H1 (cell line): ENCODE results near the gene TP63.

Experiments
- CREB1 ChIP-seq: IDR thresholded peaks from 2 replicates; pipeline ENCODE4 v1.6.1; 2012; ENCODE audit warnings: inconsistent platforms
- CTCF ChIP-seq, 3 experiments: IDR thresholded peaks; 1 replicate in 2 of 3; 2 replicates in 1 of 3; pipeline versions ENCODE4 v1.5.1 to v1.6.1; 2011; ENCODE audit warnings: low read length in 3 of 3, mild to moderate bottlenecking in 3 of 3, inconsistent platforms in 2 of 3, low read depth in 1 of 3, moderate library complexity in 1 of 3; ENCODE audit not compliant: insufficient read depth in 1 of 3; ENCODE audit errors: control extremely low read depth in 1 of 3
- EP300 ChIP-seq, 2 experiments: IDR thresholded peaks; 1 replicate in 1 of 2; 2 replicates in 1 of 2; pipeline ENCODE4 v1.6.1; 2011 to 2012; ENCODE audit warnings: low read depth in 2 of 2, low read length in 2 of 2, mild to moderate bottlenecking in 2 of 2, borderline replicate concordance in 1 of 2, inconsistent platforms in 1 of 2, moderate library complexity in 1 of 2
- JUND ChIP-seq: IDR thresholded peaks from 2 replicates; pipeline ENCODE4 v1.6.1; 2011; ENCODE audit warnings: mild to moderate bottlenecking, improper control_type of control experiment, low read length
- POLR2A ChIP-seq, 2 experiments: IDR thresholded peaks; 1 replicate in 1 of 2; 2 replicates in 1 of 2; pipeline ENCODE4 v1.6.1; 2011; ENCODE audit warnings: low read depth in 2 of 2, low read length in 2 of 2, mild to moderate bottlenecking in 2 of 2; ENCODE audit errors: control extremely low read depth in 1 of 2
- SP2 ChIP-seq: IDR thresholded peaks from 2 replicates; pipeline ENCODE4 v1.6.1; 2012; ENCODE audit warnings: mild to moderate bottlenecking, low read length, inconsistent platforms
- TF ChIP-seq, protein P1 (sequence below): IDR thresholded peaks from 2 replicates; pipeline ENCODE4 v1.6.1; 2012; ENCODE audit warnings: inconsistent platforms

DNA sequence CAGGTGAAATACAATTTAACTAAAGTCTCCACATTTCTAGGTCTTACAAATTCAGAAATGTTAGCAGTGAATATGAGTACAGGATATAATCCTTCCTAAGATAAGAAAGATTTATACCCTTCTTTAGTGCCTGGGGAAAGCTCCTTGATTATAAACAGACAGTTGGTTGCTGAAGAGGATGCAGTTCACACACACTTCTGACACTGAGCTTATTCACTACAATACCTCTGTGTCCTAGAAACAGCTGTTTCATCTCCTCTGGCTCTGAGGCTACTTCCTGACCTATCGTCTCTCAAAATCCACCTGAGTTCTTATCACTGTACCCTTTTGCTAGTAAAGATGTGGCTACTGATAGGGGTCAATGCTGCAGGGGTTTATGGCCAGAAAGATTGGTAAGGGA is 57.1 kb downstream of the TP63 start:
- TF ChIP-seq, protein P1, sequence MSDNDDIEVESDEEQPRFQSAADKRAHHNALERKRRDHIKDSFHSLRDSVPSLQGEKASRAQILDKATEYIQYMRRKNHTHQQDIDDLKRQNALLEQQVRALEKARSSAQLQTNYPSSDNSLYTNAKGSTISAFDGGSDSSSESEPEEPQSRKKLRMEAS: no peak
- TF ChIP-seq CTCF (IDR thresholded peaks at IDR 0.05; ENCODE audit: control extremely low read depth in 1 of 3, insufficient read depth in 1 of 3, low read depth in 1 of 3, low read length in 3 of 3) (no peak), EP300 (IDR thresholded peaks at IDR 0.05; ENCODE audit: borderline replicate concordance in 1 of 2, low read depth in 2 of 2, low read length in 2 of 2) (no peak), JUND (no peak), POLR2A (IDR thresholded peaks at IDR 0.05; ENCODE audit: control extremely low read depth in 1 of 2, low read depth in 2 of 2, low read length in 2 of 2) (no peak), SP2 (no peak), CREB1 (no peak)
